GM23338 (cell line): Measurements from ENCODE around the gene SEMA5A.

Source experiments
- CTCF ChIP-seq, 2 experiments: fragments of 200-600 bp in 1 of 2; sonication (generic) in 1 of 2; conservative IDR thresholded peaks; 2 replicates each; pipeline versions ENCODE4 v1.5.1 to v1.6.1; 2016 to 2017; ENCODE audit warnings: antibody characterized with exemption in 2 of 2, low read depth in 2 of 2, mild to moderate bottlenecking in 2 of 2, moderate library complexity in 1 of 2
- EZH2 ChIP-seq: fragments of 200-600 bp; sonication (generic); IDR thresholded peaks from one replicate; pipeline ENCODE4 v1.8.0; 2017; ENCODE audit warnings: antibody characterized with exemption, mild to moderate bottlenecking, low read depth; ENCODE audit not compliant: unreplicated experiment
- POLR2AphosphoS5 ChIP-seq: IDR thresholded peaks from 2 replicates; pipeline ENCODE4 v1.6.1; 2016; ENCODE audit warnings: antibody characterized with exemption, low read depth
- REST ChIP-seq: IDR thresholded peaks from one replicate; pipeline ENCODE4 v1.6.1; 2018; ENCODE audit warnings: antibody characterized with exemption; ENCODE audit not compliant: unreplicated experiment
- STAT1 ChIP-seq: IDR thresholded peaks from one replicate; pipeline ENCODE4 v1.6.1; 2016; ENCODE audit warnings: antibody characterized with exemption; ENCODE audit not compliant: unreplicated experiment
- ZNF114 ChIP-seq: fragments of 250-450 bp; sonication (Bioruptor Pico); IDR thresholded peaks from 2 replicates; pipeline ENCODE4 v1.5.0; 2020; ENCODE audit warnings: mild to moderate bottlenecking, moderate library complexity

GRCh38 chr5:9544502-9545135 is 1.3 kb downstream of the SEMA5A start:
- TF ChIP-seq CTCF (conservative IDR thresholded peaks at IDR 0.05; ENCODE audit: low read depth in 2 of 2) (peak; percentile 83 to 95), POLR2AphosphoS5 (peak; percentile 42), EZH2 (no peak), ZNF114 (CRISPR knock-in tag) (no peak), REST (no peak), STAT1 (no peak)
